GM19023 (cell line): ENCODE results near the gene KPNA1.
A peak's percentile ranks its signal among the peaks of the same experiment; 100 is the strongest.

Source experiments
- ATAC-seq: cut with Tn5 transposase; IDR thresholded peaks from one replicate; pipeline ENCODE4 v1.9.1; 2021; ENCODE audit warnings: mild to moderate bottlenecking, moderate library complexity; ENCODE audit not compliant: unreplicated experiment

Gene KPNA1

GRCh38 chr3:122416966-122417365, 97.8 kb downstream of the KPNA1 start:
- no peak for ATAC-seq

DNA sequence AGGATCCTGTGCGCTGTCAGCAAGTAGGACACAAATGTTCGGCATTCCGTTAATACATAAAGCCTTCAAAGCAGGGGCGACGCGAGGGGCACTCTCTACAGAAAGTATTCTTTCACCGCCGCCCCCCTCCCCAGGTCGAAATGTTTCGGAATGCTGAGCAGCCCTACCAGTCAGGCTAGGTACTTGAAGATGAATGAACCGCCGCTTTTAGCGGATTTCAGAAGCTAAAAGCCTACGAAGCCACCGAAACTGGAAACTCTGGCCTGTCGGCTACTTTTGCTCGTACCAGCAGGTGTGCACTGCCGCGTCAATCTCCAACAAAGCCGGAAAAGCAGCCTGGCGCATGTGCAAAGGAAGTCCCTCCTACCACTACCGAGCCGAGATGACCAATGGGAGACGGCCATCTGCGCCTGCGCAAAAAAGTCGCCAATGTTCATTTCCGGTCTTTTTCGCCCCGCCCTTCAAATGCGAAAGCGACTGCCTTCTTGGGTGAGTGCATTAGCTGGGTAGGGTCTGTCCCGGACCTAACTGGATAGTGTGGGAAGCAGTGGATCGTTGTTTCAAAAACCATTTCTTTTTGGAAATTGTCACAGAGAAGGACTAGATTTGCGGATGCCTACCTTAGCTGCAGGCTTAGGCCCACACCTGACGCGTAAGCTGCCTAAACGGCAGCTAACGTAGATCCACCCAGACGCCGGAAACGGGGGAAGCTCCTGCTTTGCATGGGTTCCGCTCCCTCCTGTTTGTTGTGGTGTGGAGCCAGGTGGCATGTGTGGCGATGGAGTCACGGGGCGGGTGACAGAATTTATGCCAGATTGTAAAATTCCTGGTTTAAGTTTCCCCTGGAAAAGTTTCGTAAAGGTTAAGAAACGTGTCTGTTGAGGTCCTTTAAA, 98.7 kb downstream of the KPNA1 start, which contains the start of gene WDR5B:
TSS of gene WDR5B (minus strand) at position 301 of the 893 bp plus-strand sequence. CDS start 534 bp downstream, outside the sequence.
- ATAC-seq, result peak; percentile 87

- peak; percentile 52 for ATAC-seq
These were observed 99.5 kb downstream of the KPNA1 start for GRCh38 chr3:122415104-122415744.

GRCh38 chr3:122414391-122414790, 100.3 kb downstream of the KPNA1 start:
- no peak for ATAC-seq

DNA sequence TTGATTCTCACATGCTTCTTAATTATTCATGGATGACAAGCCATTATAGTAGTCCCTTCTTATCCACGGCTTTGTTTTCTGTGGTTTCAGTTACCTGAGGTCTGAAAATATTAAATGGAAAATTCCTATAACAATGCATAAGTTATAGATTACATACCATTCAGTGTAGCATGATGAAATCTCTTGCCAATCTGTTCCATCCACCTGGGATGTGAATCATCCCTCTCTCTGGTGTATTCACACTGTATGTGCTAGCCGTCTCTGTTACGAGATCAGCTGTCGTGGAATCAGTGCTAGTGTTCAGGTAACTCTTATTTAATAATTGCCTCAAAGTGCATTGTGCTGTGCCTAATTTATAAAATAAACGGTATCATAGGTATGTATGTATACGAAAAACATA, 104.1 kb downstream of the KPNA1 start:
- ATAC-seq, result no peak

GRCh38 chr3:122410111-122410510, 104.6 kb downstream of the KPNA1 start:
- ATAC-seq, result no peak

- no peak for ATAC-seq
These were observed 105.3 kb downstream of the KPNA1 start for GRCh38 chr3:122409446-122409845.

- no peak for ATAC-seq
These were observed 106.8 kb downstream of the KPNA1 start for GRCh38 chr3:122407946-122408345.

DNA sequence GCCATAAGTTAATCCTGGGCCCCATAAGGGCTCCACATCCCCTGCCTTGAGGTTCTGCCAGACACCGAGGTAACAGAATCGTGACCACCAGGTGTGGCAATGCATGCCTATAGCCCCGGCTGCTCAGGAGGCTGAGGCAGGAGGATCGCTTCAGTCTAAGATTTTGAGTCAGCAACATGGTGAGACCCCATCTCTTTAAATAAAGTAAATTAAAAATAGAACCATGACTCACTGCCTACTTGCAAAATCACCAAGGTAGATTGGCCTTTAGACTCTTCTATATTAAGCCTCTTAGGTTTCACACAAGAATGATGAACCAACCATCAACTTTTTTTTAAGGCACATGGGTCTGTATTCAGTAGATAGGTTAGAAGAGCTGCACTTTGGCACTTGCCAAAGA, 108.5 kb downstream of the KPNA1 start:
- no peak for ATAC-seq

- no peak for ATAC-seq
These were observed 109.7 kb downstream of the KPNA1 start for GRCh38 chr3:122405015-122405414.

DNA sequence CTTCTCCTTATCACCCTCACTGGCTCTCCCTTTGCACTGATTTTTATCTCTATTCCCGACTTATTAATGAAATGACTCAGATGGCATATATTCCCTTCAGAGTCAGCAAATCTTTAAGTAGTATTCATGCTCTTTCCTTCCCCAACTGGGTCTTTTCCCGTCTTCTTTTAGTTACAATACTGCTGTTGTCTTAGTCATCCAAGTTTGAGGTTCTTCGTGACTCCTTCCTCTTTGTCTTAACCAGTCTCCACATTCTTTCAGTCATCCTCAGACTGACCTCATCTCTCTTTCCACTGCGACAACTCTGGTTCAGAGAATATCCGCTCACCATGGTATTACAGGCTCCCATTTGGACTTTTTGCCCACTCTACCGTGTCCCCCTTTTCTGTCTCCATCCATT, 111.2 kb downstream of the KPNA1 start:
- ATAC-seq, result no peak

GRCh38 chr3:122398920-122399319, 115.8 kb downstream of the KPNA1 start:
- ATAC-seq, result no peak

- ATAC-seq, result no peak
These were observed 117.5 kb downstream of the KPNA1 start for GRCh38 chr3:122397201-122397600.

DNA sequence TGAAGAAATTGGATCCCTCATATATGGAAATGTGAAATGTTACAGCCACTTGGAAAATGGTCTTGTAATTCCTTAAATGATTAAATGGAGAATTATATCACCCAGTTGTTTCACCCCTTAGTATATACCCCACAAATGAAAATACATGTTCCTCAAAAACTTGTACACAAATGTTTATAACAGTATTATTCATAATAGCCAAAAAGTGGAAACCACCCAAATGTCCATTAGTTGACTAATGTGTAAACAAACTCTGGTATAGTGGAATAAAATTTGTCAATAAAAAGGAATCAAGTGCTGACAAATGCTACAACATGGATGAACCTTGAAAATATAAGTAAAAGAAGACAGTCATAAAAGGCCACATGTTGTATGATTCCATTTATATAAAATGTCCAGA, 118.2 kb downstream of the KPNA1 start:
- no peak for ATAC-seq

GRCh38 chr3:122395582-122395981, 119.2 kb downstream of the KPNA1 start:
- no peak for ATAC-seq

- ATAC-seq, result no peak
These were observed 120.6 kb downstream of the KPNA1 start for GRCh38 chr3:122394173-122394572.

DNA sequence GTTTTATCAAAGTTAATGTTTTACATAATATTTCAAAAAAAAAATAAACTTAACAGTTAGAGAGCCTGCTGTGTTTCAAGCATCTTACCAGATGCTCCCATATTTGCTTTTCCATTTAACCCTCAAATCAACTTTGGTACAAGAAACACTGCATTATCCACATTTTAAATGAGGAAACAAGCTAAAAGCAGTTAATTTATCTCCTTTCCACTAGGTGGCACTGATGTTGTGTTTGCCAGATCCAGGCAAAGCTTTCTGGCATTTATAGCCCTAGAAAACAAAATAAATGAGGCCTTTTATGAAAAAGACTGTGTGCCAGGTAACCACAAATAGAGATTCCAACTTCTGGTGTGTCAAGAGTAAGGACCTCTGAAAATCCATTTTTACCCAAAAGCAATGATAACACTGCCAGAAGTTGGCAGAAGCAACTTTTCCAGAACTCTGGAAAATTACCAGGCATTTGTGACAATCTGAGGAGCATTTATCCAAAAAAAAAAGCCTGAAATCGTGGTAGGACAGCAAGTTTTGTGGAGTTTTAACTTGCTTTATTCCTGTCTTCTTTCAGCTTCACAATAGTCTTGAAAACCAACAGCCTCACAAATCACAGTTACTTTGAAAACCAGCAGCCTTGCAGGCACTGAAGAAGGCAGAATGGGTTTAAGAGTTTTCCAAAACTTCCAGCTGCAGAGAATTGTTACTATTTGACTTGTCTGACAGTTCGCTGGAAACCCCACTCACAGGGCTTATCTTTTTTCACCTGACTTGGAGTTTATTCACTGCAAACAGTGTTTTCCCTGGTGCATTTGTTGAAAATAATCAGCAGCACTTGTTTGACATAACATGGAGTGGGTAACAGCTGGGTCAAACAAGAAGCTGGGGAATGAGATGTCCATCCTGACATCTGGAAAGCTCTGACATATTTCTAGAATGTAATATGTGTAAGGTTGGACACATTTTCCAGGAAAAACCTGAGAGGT, 121.6 kb downstream of the KPNA1 start:
- ATAC-seq, result no peak

DNA sequence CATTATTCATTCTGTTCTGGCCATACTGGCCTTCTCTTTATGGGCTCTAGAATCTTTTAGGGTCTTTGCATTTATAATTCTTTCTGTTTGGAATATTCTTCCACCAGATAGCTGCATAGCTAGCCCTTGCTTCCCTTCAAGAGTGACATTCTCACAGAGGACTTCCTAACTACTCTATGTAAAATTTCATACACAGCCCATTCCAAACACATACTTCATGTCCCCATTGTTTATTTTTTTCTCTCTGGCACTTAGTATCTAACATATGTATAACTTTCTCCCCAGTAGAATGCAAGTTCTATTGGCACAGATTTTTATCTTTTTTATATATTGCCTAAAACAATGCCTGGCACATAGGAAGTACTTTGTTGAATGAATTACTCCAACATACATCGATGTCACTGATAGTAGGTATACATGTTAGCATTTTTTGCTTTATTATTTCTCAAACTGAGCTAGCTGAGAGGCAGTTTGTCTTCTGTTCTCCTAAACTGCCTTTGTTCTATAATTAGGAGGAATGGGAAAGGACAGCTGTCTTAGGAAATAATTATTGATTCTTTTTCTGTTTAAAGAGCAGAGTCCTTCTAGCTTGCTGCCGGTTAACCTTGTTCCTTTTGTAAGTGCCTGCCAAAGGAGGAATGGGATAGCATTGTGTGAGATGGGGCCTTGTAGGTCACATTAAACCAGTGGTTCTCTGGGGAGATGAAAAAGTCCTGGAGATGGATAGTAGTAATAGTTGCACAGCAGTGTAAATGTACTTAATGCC, 122.9 kb downstream of the KPNA1 start:
- ATAC-seq, result no peak

GRCh38 chr3:122390665-122391064, 124.1 kb downstream of the KPNA1 start:
- no peak for ATAC-seq

- ATAC-seq, result no peak
These were observed 124.8 kb downstream of the KPNA1 start for GRCh38 chr3:122389892-122390291.
